ENCODE results near the gene MBD6. TPM values are rescaled to one million over a fixed set of nuclear protein-coding genes. Genes with fewer than 3 reads are reported as not detected.

MBD6 gene
- total RNA-seq, 1 donor from 2014 or later = 58.5 TPM

DNA sequence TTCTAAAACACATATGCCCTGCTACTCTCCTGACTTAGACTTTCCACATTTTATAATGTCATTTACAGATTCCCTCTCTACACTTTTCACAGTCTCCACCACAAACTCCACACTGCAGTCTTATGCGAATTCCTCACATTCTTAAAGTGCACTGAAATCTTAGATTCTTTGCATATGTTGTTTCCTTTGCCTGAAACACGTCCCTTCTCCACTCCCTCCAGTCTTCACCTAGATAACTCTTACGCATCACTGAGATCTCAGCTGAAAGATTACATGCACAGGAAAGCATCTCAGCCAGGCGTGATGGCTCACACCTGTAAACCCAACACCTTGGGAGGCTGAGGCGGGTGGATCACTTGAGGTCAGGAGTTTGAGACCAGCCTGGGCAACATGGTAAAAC lies 39.2 kb upstream of the MBD6 start:
- no peaks in the 10 kb centered on the region for H3K9me3 ChIP-seq (ENCODE audit: insufficient read depth, low read depth, low read length)
- peak overlapping the region; percentile 30 for H3K9ac ChIP-seq (ENCODE audit: low read length)
- FAIRE-seq (no peak), DNase-seq (ENCODE audit: low read depth) (peak; percentile 80)
- peaks cover 2% of the 10 kb centered on the region for H4K20me1 ChIP-seq (ENCODE audit: insufficient read depth, low read length)
- H3K79me2 ChIP-seq (ENCODE audit: insufficient read depth, low read length) = peaks cover 8% of the 10 kb centered on the region
- Mint-ChIP-seq H3K4me1 (ENCODE audit: low read depth, unreplicated experiment) (peaks cover 22% of the 10 kb centered on the region), H3K27me3 (ENCODE audit: low read depth, unreplicated experiment) (peaks cover 8% of the 10 kb centered on the region), H3K4me3 (ENCODE audit: unreplicated experiment) (no peak overlapping the region), H3K27ac (ENCODE audit: unreplicated experiment) (peak overlapping the region; percentile 75), H3K36me3 (ENCODE audit: low read depth, unreplicated experiment) (peaks cover 3% of the 10 kb centered on the region), H3K9me3 (ENCODE audit: unreplicated experiment) (peaks cover 4% of the 10 kb centered on the region)
- H3K4me3 ChIP-seq (ENCODE audit: insufficient read depth, low read depth, low read length) = no peak overlapping the region
- TF ChIP-seq EZH2 (IDR thresholded peaks at IDR 0.05; ENCODE audit: insufficient read depth, low read length) = no peak
- TF ChIP-seq, protein P1, sequence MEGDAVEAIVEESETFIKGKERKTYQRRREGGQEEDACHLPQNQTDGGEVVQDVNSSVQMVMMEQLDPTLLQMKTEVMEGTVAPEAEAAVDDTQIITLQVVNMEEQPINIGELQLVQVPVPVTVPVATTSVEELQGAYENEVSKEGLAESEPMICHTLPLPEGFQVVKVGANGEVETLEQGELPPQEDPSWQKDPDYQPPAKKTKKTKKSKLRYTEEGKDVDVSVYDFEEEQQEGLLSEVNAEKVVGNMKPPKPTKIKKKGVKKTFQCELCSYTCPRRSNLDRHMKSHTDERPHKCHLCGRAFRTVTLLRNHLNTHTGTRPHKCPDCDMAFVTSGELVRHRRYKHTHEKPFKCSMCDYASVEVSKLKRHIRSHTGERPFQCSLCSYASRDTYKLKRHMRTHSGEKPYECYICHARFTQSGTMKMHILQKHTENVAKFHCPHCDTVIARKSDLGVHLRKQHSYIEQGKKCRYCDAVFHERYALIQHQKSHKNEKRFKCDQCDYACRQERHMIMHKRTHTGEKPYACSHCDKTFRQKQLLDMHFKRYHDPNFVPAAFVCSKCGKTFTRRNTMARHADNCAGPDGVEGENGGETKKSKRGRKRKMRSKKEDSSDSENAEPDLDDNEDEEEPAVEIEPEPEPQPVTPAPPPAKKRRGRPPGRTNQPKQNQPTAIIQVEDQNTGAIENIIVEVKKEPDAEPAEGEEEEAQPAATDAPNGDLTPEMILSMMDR (IDR thresholded peaks at IDR 0.05; ENCODE audit: insufficient read depth, low read depth, low read length) = no peak
- peaks cover 4% of the 10 kb centered on the region for H3K4me1 ChIP-seq (ENCODE audit: insufficient read depth, low read length)
- H3K4me2 ChIP-seq (ENCODE audit: low read length) = peak overlapping the region; percentile 42
- peaks cover 9% of the 10 kb centered on the region for H3K27me3 ChIP-seq (ENCODE audit: insufficient read depth, low read length)
- H2AFZ ChIP-seq (ENCODE audit: low read depth, low read length) = peak overlapping the region; percentile 21
- H3K27ac ChIP-seq (ENCODE audit: low read depth, low read length) = no peak overlapping the region
- no peaks in the 10 kb centered on the region for H3K36me3 ChIP-seq (ENCODE audit: insufficient read depth, low read length)

DNA sequence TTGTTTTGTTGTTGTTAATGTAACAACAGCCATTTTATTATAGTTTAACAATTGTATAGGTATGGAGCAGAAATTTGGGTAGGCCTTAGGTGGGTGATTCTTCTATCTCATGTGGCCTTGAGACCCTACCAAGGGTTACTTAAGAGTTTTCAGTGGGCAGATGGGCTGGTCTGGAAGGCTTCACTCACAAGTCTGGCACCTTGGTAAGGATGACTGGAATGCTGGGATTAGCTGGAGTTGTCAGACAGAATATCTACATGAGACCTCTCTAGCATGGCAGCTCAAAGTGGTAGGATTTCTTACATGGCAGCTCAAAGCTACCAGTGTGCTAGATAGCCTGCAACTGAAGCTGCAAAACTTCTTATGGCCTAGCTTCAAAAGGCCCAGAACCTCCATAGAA lies 36.9 kb upstream of the MBD6 start:
- Histone ChIP-seq H3K79me2 (ENCODE audit: insufficient read depth, low read length) (peaks cover 29% of the 10 kb centered on the region), H4K20me1 (ENCODE audit: insufficient read depth, low read length) (peaks cover 20% of the 10 kb centered on the region), H3K4me2 (ENCODE audit: low read length) (no peak overlapping the region), H3K36me3 (ENCODE audit: insufficient read depth, low read length) (peaks cover 12% of the 10 kb centered on the region), H3K9ac (ENCODE audit: low read length) (no peak overlapping the region), H3K4me3 (ENCODE audit: insufficient read depth, low read depth, low read length) (no peak overlapping the region), H3K27me3 (ENCODE audit: insufficient read depth, low read length) (peaks cover 6% of the 10 kb centered on the region), H3K27ac (ENCODE audit: low read depth, low read length) (no peak overlapping the region), H2AFZ (ENCODE audit: low read depth, low read length) (no peak overlapping the region), H3K4me1 (ENCODE audit: insufficient read depth, low read length) (peaks cover 16% of the 10 kb centered on the region), H3K9me3 (ENCODE audit: insufficient read depth, low read depth, low read length) (no peaks in the 10 kb centered on the region)
- DNase-seq (ENCODE audit: low read depth) = no peak
- Mint-ChIP-seq H3K4me3 (ENCODE audit: unreplicated experiment) (no peak overlapping the region), H3K36me3 (ENCODE audit: low read depth, unreplicated experiment) (peaks cover 12% of the 10 kb centered on the region), H3K27ac (ENCODE audit: unreplicated experiment) (peak overlapping the region; percentile 62), H3K27me3 (ENCODE audit: low read depth, unreplicated experiment) (peaks cover 3% of the 10 kb centered on the region), H3K9me3 (ENCODE audit: unreplicated experiment) (no peaks in the 10 kb centered on the region), H3K4me1 (ENCODE audit: low read depth, unreplicated experiment) (peaks cover 23% of the 10 kb centered on the region)
- no peak for TF ChIP-seq EZH2 (IDR thresholded peaks at IDR 0.05; ENCODE audit: insufficient read depth, low read length)
- TF ChIP-seq, protein P1 (IDR thresholded peaks at IDR 0.05; ENCODE audit: insufficient read depth, low read depth, low read length) = no peak
- FAIRE-seq = no peak

DNA sequence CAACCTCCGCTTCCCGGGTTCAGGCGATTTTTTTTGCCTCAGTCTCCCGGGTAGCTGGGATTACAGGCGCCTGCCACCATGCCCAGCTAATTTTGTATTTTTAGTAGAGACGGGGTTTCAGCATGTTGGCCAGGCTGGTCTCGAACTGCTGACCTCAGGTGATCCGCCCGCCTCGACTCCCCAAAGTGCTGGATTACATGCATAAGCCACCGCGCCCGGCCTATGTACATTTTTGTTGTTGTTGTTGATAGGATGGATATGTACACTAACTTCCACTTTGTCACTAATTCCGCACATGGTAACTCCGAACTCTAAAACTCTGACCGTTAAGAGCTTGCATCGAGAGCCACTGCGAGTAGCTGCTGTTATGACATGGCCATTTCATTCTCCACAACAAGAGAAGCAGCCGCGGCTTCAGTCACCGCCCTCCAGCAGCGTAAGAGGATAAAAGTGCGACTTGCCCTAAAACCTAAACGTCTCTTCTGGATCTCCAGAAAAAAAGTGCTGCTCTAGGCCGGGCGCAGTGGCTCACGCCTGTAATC lies 35.5 kb upstream of the MBD6 start:
- no peak for DNase-seq (ENCODE audit: low read depth)
- H2AFZ ChIP-seq (ENCODE audit: low read depth, low read length) = peak overlapping the region; percentile 71
- no peaks in the 10 kb centered on the region for H3K27me3 ChIP-seq (ENCODE audit: insufficient read depth, low read length)
- peaks cover 23% of the 10 kb centered on the region for H3K4me1 Mint-ChIP-seq (ENCODE audit: low read depth, unreplicated experiment)
- H3K36me3 Mint-ChIP-seq (ENCODE audit: low read depth, unreplicated experiment) = peaks cover 17% of the 10 kb centered on the region
- no peaks in the 10 kb centered on the region for H3K27me3 Mint-ChIP-seq (ENCODE audit: low read depth, unreplicated experiment)
- H3K27ac Mint-ChIP-seq (ENCODE audit: unreplicated experiment) = no peak overlapping the region
- H3K9me3 Mint-ChIP-seq (ENCODE audit: unreplicated experiment) = no peaks in the 10 kb centered on the region
- no peak for FAIRE-seq
- H3K9ac ChIP-seq (ENCODE audit: low read length) = no peak overlapping the region
- peak overlapping the region; percentile 93 for H3K4me3 Mint-ChIP-seq (ENCODE audit: unreplicated experiment)
- H3K79me2 ChIP-seq (ENCODE audit: insufficient read depth, low read length) = peaks cover 33% of the 10 kb centered on the region
- H3K4me2 ChIP-seq (ENCODE audit: low read length) = peak overlapping the region; percentile 98
- peaks cover 16% of the 10 kb centered on the region for H3K4me1 ChIP-seq (ENCODE audit: insufficient read depth, low read length)
- H3K9me3 ChIP-seq (ENCODE audit: insufficient read depth, low read depth, low read length) = no peaks in the 10 kb centered on the region
- peaks cover 23% of the 10 kb centered on the region for H3K36me3 ChIP-seq (ENCODE audit: insufficient read depth, low read length)
- H3K4me3 ChIP-seq (ENCODE audit: insufficient read depth, low read depth, low read length) = no peak overlapping the region
- peaks cover 29% of the 10 kb centered on the region for H4K20me1 ChIP-seq (ENCODE audit: insufficient read depth, low read length)
- no peak overlapping the region for H3K27ac ChIP-seq (ENCODE audit: low read depth, low read length)
- no peak for TF ChIP-seq EZH2 (IDR thresholded peaks at IDR 0.05; ENCODE audit: insufficient read depth, low read length)
- TF ChIP-seq, protein P1 (IDR thresholded peaks at IDR 0.05; ENCODE audit: insufficient read depth, low read depth, low read length) = no peak
